GM19467 (cell line): ENCODE results near the gene GMPS.

ENCODE experiments used
- ATAC-seq: cut with Tn5 transposase; IDR thresholded peaks from one replicate; pipeline ENCODE4 v1.9.1; 2021; ENCODE audit warnings: mild to moderate bottlenecking, moderate library complexity; ENCODE audit not compliant: unreplicated experiment

Gene GMPS

GRCh38 chr3:155989536-155989935 lies 119.1 kb downstream of the GMPS start:
- ATAC-seq: no peak

DNA sequence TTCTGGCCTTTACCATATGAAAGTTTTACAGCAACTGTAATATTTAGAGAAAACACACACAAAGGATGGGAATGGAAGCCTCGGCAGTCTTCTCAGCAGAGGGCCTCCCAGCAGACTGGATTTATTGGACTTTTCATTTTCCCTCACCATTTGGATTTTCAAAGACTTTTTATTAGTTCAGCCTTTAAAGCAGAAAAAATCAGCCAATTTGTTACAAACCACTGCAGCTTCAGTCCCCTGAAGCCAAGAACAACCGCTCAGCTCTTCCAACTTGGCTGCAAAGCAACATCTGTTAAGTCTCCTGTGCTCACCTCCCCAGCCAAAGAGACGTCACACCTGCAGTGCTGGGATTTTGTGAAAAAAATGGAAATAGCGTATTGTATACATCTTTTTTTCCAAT lies 120.8 kb downstream of the GMPS start:
- no peak for ATAC-seq

DNA sequence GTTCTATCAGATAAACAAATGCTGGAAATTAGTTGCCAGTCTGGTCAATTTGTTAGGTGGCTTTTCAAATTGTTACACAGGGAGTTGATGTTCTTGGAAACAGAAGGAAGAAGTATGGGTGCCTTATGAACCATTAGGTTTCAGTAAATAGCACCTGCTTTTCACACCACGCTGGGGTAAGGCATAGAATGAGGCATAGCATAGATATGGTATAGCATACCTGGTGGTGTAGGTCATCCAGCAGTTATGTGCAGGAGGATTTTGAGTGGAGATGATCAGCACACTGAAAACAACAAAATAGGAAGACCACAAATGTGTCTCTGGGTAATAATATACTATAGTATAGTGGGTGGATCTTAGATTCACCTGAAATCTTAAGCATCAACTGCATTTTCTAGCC lies 121.4 kb downstream of the GMPS start:
- ATAC-seq: no peak
